ENCODE measurements around the gene KCNQ1.

KCNQ1 gene

DNA sequence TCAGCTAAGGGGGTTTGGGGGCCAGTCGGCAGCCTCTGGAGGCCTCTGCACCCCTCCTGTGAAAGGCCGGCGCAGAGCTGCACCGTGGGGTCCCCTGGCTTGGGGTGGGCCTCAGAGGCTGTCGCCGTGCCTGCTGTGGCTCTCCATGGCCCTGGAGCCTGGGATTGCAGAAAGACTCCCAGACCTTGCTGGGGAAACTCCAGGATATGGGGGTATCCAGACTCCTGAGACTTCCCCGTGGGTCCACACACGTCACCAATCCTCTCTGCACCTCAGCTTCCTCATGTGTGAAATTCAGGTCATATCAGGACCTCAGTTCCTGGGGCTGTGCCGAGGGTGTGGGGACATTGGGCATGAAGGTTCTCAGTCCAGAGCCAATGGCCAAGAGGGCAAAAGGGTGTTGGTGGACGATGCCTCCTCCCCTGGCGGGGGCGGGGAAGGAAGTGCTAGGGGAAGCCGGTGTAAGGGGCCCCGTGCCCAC, 97.1 kb downstream of the KCNQ1 start:
- Histone ChIP-seq H3K27ac (ENCODE audit: low read depth in 2 of 2, low read length in 2 of 2) (no peak overlapping the region), H3K27me3 (ENCODE audit: control insufficient read depth in 2 of 2, insufficient read depth in 2 of 2, low read length in 2 of 2) (no peaks in the 10 kb centered on the region), H3K9ac (ENCODE audit: low read depth in 1 of 2, low read length in 2 of 2) (no peak overlapping the region), H3K4me1 (ENCODE audit: control insufficient read depth in 2 of 2, insufficient read depth in 2 of 2, low read length in 2 of 2) (no peaks in the 10 kb centered on the region), H3K4me3 (ENCODE audit: low read length in 2 of 2) (no peak overlapping the region), H3K36me3 (ENCODE audit: control insufficient read depth in 2 of 2, insufficient read depth in 2 of 2, low read length in 2 of 2) (no peaks in the 10 kb centered on the region), H3K9me3 (ENCODE audit: control insufficient read depth in 2 of 2, low read length in 2 of 2) (no peaks in the 10 kb centered on the region)

GRCh38 chr11:2542406-2542805, 97.6 kb downstream of the KCNQ1 start:
- H3K36me3 ChIP-seq (ENCODE audit: control insufficient read depth in 2 of 2, insufficient read depth in 2 of 2, low read length in 2 of 2): no peaks in the 10 kb centered on the region

GRCh38 chr11:2547806-2548205, 103.0 kb downstream of the KCNQ1 start:
- no peaks in the 10 kb centered on the region for H3K4me1 ChIP-seq (ENCODE audit: control insufficient read depth in 2 of 2, insufficient read depth in 2 of 2, low read length in 2 of 2)
- H3K4me3 ChIP-seq (ENCODE audit: low read length in 2 of 2): no peak overlapping the region
- H3K9me3 ChIP-seq (ENCODE audit: control insufficient read depth in 2 of 2, low read length in 2 of 2): no peaks in the 10 kb centered on the region
- no peaks in the 10 kb centered on the region for H3K36me3 ChIP-seq (ENCODE audit: control insufficient read depth in 2 of 2, insufficient read depth in 2 of 2, low read length in 2 of 2)
- no peak overlapping the region for H3K27ac ChIP-seq (ENCODE audit: low read depth in 2 of 2, low read length in 2 of 2)
- H3K9ac ChIP-seq (ENCODE audit: low read depth in 1 of 2, low read length in 2 of 2): no peak overlapping the region
- no peaks in the 10 kb centered on the region for H3K27me3 ChIP-seq (ENCODE audit: control insufficient read depth in 2 of 2, insufficient read depth in 2 of 2, low read length in 2 of 2)

More at GRCh38 chr11:2542406-2542805, 97.6 kb downstream of the KCNQ1 start:
- H3K4me3 ChIP-seq (ENCODE audit: low read length in 2 of 2): no peak overlapping the region
- no peak overlapping the region for H3K9ac ChIP-seq (ENCODE audit: low read depth in 1 of 2, low read length in 2 of 2)
- H3K9me3 ChIP-seq (ENCODE audit: control insufficient read depth in 2 of 2, low read length in 2 of 2): no peaks in the 10 kb centered on the region
- H3K27ac ChIP-seq (ENCODE audit: low read depth in 2 of 2, low read length in 2 of 2): no peak overlapping the region
- no peaks in the 10 kb centered on the region for H3K4me1 ChIP-seq (ENCODE audit: control insufficient read depth in 2 of 2, insufficient read depth in 2 of 2, low read length in 2 of 2)
- H3K27me3 ChIP-seq (ENCODE audit: control insufficient read depth in 2 of 2, insufficient read depth in 2 of 2, low read length in 2 of 2): no peaks in the 10 kb centered on the region

DNA sequence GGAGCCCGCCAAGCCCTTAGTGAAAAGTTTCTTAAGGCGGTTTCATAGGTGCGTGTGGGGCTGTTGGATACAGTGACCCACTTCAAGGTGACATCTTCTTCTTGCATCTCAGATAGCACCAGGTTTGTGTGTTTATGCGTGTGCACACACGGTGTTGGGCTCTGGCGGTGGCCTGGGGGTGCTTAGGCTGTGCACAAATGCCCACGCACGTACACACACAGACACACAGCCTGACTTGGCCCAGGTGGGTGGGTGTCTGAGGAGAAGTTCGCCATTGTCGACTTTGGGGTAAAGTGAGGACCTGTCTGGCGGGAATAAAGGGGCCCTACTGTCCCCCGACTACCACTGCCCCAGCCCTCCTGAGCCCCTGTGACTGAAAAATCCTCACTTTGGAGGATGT, 103.8 kb downstream of the KCNQ1 start:
- no peak overlapping the region for H3K4me3 ChIP-seq (ENCODE audit: low read length in 2 of 2)
- H3K9me3 ChIP-seq (ENCODE audit: control insufficient read depth in 2 of 2, low read length in 2 of 2): no peaks in the 10 kb centered on the region
- no peaks in the 10 kb centered on the region for H3K27me3 ChIP-seq (ENCODE audit: control insufficient read depth in 2 of 2, insufficient read depth in 2 of 2, low read length in 2 of 2)
- H3K4me1 ChIP-seq (ENCODE audit: control insufficient read depth in 2 of 2, insufficient read depth in 2 of 2, low read length in 2 of 2): no peaks in the 10 kb centered on the region
- H3K36me3 ChIP-seq (ENCODE audit: control insufficient read depth in 2 of 2, insufficient read depth in 2 of 2, low read length in 2 of 2): no peaks in the 10 kb centered on the region
- no peak overlapping the region for H3K27ac ChIP-seq (ENCODE audit: low read depth in 2 of 2, low read length in 2 of 2)
- no peak overlapping the region for H3K9ac ChIP-seq (ENCODE audit: low read depth in 1 of 2, low read length in 2 of 2)

GRCh38 chr11:2549080-2549479, 104.3 kb downstream of the KCNQ1 start:
- no peaks in the 10 kb centered on the region for H3K9me3 ChIP-seq (ENCODE audit: control insufficient read depth in 2 of 2, low read length in 2 of 2)
- H3K27ac ChIP-seq (ENCODE audit: low read depth in 2 of 2, low read length in 2 of 2): no peak overlapping the region
- H3K36me3 ChIP-seq (ENCODE audit: control insufficient read depth in 2 of 2, insufficient read depth in 2 of 2, low read length in 2 of 2): no peaks in the 10 kb centered on the region
- H3K9ac ChIP-seq (ENCODE audit: low read depth in 1 of 2, low read length in 2 of 2): no peak overlapping the region
- H3K27me3 ChIP-seq (ENCODE audit: control insufficient read depth in 2 of 2, insufficient read depth in 2 of 2, low read length in 2 of 2): no peaks in the 10 kb centered on the region
- no peaks in the 10 kb centered on the region for H3K4me1 ChIP-seq (ENCODE audit: control insufficient read depth in 2 of 2, insufficient read depth in 2 of 2, low read length in 2 of 2)
- H3K4me3 ChIP-seq (ENCODE audit: low read length in 2 of 2): no peak overlapping the region

DNA sequence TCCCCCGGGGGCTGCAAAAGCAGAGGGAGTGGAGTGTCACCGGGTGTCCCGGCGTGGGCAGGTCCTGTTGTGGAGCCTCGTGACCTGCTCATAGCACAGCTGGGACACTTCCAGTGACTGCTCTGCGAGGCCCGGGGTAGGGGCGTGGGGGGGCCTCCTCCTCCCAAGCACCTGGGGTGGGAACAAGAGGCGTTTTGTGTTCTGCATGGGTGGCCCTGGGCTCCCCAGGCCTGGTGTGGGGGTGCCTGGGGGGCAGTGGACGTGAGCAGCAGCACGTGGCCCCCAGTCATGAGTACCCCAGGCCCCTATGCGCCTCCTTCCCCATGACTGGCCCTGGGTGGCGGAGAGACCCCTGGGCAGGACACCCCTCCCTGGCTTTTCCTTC, 104.7 kb downstream of the KCNQ1 start:
- H3K9me3 ChIP-seq (ENCODE audit: control insufficient read depth in 2 of 2, low read length in 2 of 2): no peaks in the 10 kb centered on the region
- H3K9ac ChIP-seq (ENCODE audit: low read depth in 1 of 2, low read length in 2 of 2): no peak overlapping the region
- H3K27me3 ChIP-seq (ENCODE audit: control insufficient read depth in 2 of 2, insufficient read depth in 2 of 2, low read length in 2 of 2): no peaks in the 10 kb centered on the region
- no peaks in the 10 kb centered on the region for H3K4me1 ChIP-seq (ENCODE audit: control insufficient read depth in 2 of 2, insufficient read depth in 2 of 2, low read length in 2 of 2)
- no peak overlapping the region for H3K4me3 ChIP-seq (ENCODE audit: low read length in 2 of 2)
- H3K27ac ChIP-seq (ENCODE audit: low read depth in 2 of 2, low read length in 2 of 2): no peak overlapping the region
- H3K36me3 ChIP-seq (ENCODE audit: control insufficient read depth in 2 of 2, insufficient read depth in 2 of 2, low read length in 2 of 2): no peaks in the 10 kb centered on the region

DNA sequence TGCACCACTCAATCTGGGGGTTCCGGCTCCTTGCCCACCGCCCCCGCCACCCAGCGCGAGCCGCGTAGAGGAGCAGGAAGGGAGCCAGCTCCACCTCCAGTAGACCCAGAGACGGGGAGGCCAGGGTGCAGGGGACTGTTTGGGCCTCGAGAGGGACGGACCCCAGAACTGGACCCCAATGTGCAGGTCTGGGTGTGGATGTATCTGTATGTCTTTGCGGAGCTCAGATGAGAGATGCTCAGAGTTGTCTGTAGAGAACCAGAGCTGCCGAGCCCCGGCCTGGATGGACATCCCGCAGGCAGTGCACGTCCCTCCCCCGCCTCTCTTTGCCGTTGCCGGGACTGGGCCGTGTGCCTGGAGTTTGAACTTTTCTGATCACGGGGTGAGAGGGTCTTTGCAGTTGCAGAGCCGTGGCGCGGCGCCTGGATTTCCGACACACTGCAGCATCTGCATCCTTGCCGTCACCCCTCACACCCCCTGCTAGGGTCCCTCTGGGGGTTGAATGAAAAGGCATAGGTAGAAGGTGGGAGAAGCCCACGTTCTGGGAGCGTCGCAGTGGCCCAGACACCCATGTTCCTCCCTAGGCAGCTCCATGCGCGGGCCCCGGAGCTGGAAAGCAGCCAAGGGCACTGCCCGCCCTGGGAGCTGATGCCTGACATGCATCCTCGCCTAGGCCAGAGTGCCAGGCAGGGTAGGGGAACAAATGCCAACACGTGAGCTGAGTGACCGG, 105.2 kb downstream of the KCNQ1 start:
- H3K36me3 ChIP-seq (ENCODE audit: control insufficient read depth in 2 of 2, insufficient read depth in 2 of 2, low read length in 2 of 2): no peaks in the 10 kb centered on the region
- no peak overlapping the region for H3K4me3 ChIP-seq (ENCODE audit: low read length in 2 of 2)
- H3K4me1 ChIP-seq (ENCODE audit: control insufficient read depth in 2 of 2, insufficient read depth in 2 of 2, low read length in 2 of 2): no peaks in the 10 kb centered on the region
- no peak overlapping the region for H3K27ac ChIP-seq (ENCODE audit: low read depth in 2 of 2, low read length in 2 of 2)
- no peaks in the 10 kb centered on the region for H3K27me3 ChIP-seq (ENCODE audit: control insufficient read depth in 2 of 2, insufficient read depth in 2 of 2, low read length in 2 of 2)
- H3K9ac ChIP-seq (ENCODE audit: low read depth in 1 of 2, low read length in 2 of 2): no peak overlapping the region
- no peaks in the 10 kb centered on the region for H3K9me3 ChIP-seq (ENCODE audit: control insufficient read depth in 2 of 2, low read length in 2 of 2)

DNA sequence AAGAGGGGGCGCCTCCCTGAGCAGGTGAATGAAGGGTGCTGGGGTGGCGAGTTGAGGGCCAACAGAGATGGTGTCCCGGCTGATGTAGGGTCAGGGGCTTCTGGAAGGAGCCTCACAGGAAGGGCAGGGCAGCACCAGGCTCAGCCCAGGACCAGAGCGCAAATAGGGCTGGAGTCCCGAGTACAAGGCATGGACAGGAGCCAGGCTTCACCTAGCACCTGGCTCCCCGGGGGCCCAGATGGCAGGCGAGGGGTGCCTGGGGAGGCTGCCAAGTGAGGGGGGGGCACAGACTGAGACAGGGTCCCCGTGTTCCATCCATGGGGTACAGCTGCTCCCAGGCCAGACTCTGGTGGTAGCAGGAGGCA, 105.8 kb downstream of the KCNQ1 start:
- no peak overlapping the region for H3K27ac ChIP-seq (ENCODE audit: low read depth in 2 of 2, low read length in 2 of 2)
- H3K27me3 ChIP-seq (ENCODE audit: control insufficient read depth in 2 of 2, insufficient read depth in 2 of 2, low read length in 2 of 2): no peaks in the 10 kb centered on the region
- no peaks in the 10 kb centered on the region for H3K36me3 ChIP-seq (ENCODE audit: control insufficient read depth in 2 of 2, insufficient read depth in 2 of 2, low read length in 2 of 2)
- no peak overlapping the region for H3K9ac ChIP-seq (ENCODE audit: low read depth in 1 of 2, low read length in 2 of 2)
- no peak overlapping the region for H3K4me3 ChIP-seq (ENCODE audit: low read length in 2 of 2)
- H3K9me3 ChIP-seq (ENCODE audit: control insufficient read depth in 2 of 2, low read length in 2 of 2): no peaks in the 10 kb centered on the region
- H3K4me1 ChIP-seq (ENCODE audit: control insufficient read depth in 2 of 2, insufficient read depth in 2 of 2, low read length in 2 of 2): no peaks in the 10 kb centered on the region

DNA sequence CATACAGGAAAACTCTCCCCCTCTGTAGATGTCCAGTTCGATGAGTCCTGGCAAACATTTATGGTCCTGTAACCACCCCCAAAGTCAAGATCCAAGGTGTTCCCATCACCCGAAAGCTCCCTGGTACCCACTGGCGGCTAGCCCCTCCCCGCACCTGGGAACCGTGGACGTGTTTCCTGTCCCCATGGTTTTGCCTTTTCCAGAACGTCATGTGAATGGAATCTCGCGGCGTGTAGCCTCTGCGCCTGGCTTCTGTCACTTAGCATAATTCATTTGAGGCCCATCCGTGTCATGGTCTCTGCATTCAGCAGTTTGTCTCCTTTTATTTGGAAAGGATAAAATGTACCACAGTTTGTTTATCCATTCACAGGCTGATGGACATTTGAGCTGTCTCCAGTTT, 106.3 kb downstream of the KCNQ1 start:
- Histone ChIP-seq H3K36me3 (ENCODE audit: control insufficient read depth in 2 of 2, insufficient read depth in 2 of 2, low read length in 2 of 2) (no peaks in the 10 kb centered on the region), H3K27ac (ENCODE audit: low read depth in 2 of 2, low read length in 2 of 2) (no peak overlapping the region), H3K4me3 (ENCODE audit: low read length in 2 of 2) (no peak overlapping the region), H3K4me1 (ENCODE audit: control insufficient read depth in 2 of 2, insufficient read depth in 2 of 2, low read length in 2 of 2) (no peaks in the 10 kb centered on the region), H3K27me3 (ENCODE audit: control insufficient read depth in 2 of 2, insufficient read depth in 2 of 2, low read length in 2 of 2) (no peaks in the 10 kb centered on the region), H3K9me3 (ENCODE audit: control insufficient read depth in 2 of 2, low read length in 2 of 2) (no peaks in the 10 kb centered on the region), H3K9ac (ENCODE audit: low read depth in 1 of 2, low read length in 2 of 2) (no peak overlapping the region)

- H3K36me3 ChIP-seq (ENCODE audit: control insufficient read depth in 2 of 2, insufficient read depth in 2 of 2, low read length in 2 of 2): no peaks in the 10 kb centered on the region
Measured at GRCh38 chr11:2552210-2552609, 107.4 kb downstream of the KCNQ1 start.

More at GRCh38 chr11:2552210-2552609, 107.4 kb downstream of the KCNQ1 start:
- H3K4me1 ChIP-seq (ENCODE audit: control insufficient read depth in 2 of 2, insufficient read depth in 2 of 2, low read length in 2 of 2): no peaks in the 10 kb centered on the region
- H3K9ac ChIP-seq (ENCODE audit: low read depth in 1 of 2, low read length in 2 of 2): no peak overlapping the region
- no peak overlapping the region for H3K27ac ChIP-seq (ENCODE audit: low read depth in 2 of 2, low read length in 2 of 2)
- H3K27me3 ChIP-seq (ENCODE audit: control insufficient read depth in 2 of 2, insufficient read depth in 2 of 2, low read length in 2 of 2): no peaks in the 10 kb centered on the region
- H3K4me3 ChIP-seq (ENCODE audit: low read length in 2 of 2): no peak overlapping the region
- H3K9me3 ChIP-seq (ENCODE audit: control insufficient read depth in 2 of 2, low read length in 2 of 2): no peaks in the 10 kb centered on the region

Measured in mucosa of rectum (tissue), 2 donors.